Nucleus accumbens (tissue), 56 donors: Measurements from ENCODE around the gene CSKMT.
A peak's percentile ranks its signal among the peaks of the same experiment; 100 is the strongest.
"Not testable (repeated sequence)": the region's sequence is repeated elsewhere in the genome, so short reads cannot be mapped to it uniquely, and the experiment has no call there.

Experiments
- DNase-seq, 56 donors: peaks; one replicate each; lab custom pipeline; 2025; lab: John Stamatoyannopoulos, UW

Gene CSKMT

GRCh38 chr11:62665075-62665598 is at the start of gene CSKMT, which contains the start of gene C11orf98:
Gene CSKMT, plus strand, starts transcription at chr11:62665312. Its CDS starts 568 bp downstream, at chr11:62665880.
Gene C11orf98, minus strand, starts transcription at chr11:62665210. Its CDS starts 41 bp downstream, at chr11:62665169.
- DNase-seq, result peak; percentile 62 to 97 (median 93)

GRCh38 chr11:62615521-62615920 is 49.6 kb upstream of the CSKMT start:
- no peak for DNase-seq

- not testable (repeated sequence) for DNase-seq
These were observed 48.2 kb upstream of the CSKMT start for GRCh38 chr11:62616957-62617356.

GRCh38 chr11:62621027-62621566 is 44.0 kb upstream of the CSKMT start:
- DNase-seq, result no peak

GRCh38 chr11:62621567-62622470 is 43.3 kb upstream of the CSKMT start, which contains the start of gene B3GAT3:
Gene B3GAT3, minus strand, starts transcription at chr11:62621986. Its CDS starts 39 bp downstream, at chr11:62621947.
- peak; percentile 64 to 99 (median 96) for DNase-seq

GRCh38 chr11:62622476-62623089 is 42.5 kb upstream of the CSKMT start:
- DNase-seq, result no peak

- no peak for DNase-seq
These were observed 37.4 kb upstream of the CSKMT start for GRCh38 chr11:62627713-62628112.

GRCh38 chr11:62632492-62632891 is 32.6 kb upstream of the CSKMT start:
- DNase-seq, result no peak

- DNase-seq, result no peak
These were observed 20.9 kb upstream of the CSKMT start for GRCh38 chr11:62644220-62644619.

- DNase-seq, result peak in 1 of 56 donors; percentile 16
These were observed 19.5 kb upstream of the CSKMT start for GRCh38 chr11:62645671-62645945.

- peak; percentile 56 to 99 (median 96) for DNase-seq
These were observed 18.9 kb upstream of the CSKMT start, which contains the start of gene GANAB for GRCh38 chr11:62645946-62646824. Gene GANAB, minus strand, starts transcription at chr11:62646613. Its CDS starts 14 bp downstream, at chr11:62646599.

GRCh38 chr11:62646825-62647608 is 18.1 kb upstream of the CSKMT start:
- peak in 5 of 56 donors; percentile 14 to 35 (median 19) for DNase-seq

- DNase-seq, result no peak
These were observed 17.5 kb upstream of the CSKMT start for GRCh38 chr11:62647609-62648005.

- no peak for DNase-seq
These were observed 16.7 kb upstream of the CSKMT start for GRCh38 chr11:62648185-62648966.

GRCh38 chr11:62648967-62649364 is 16.1 kb upstream of the CSKMT start:
- DNase-seq, result no peak

GRCh38 chr11:62649486-62649885 is 15.6 kb upstream of the CSKMT start:
- DNase-seq, result no peak

- not testable (repeated sequence) for DNase-seq
These were observed 14.8 kb upstream of the CSKMT start for GRCh38 chr11:62650283-62650682.
